GM19452 (cell line): ENCODE data around the gene MTO1.
A peak's percentile ranks its signal among the peaks of the same experiment; 100 is the strongest.
"Not testable (repeated sequence)": the region's sequence is repeated elsewhere in the genome, so short reads cannot be mapped to it uniquely, and the experiment has no call there.

Experiments used
- ATAC-seq: cut with Tn5 transposase; IDR thresholded peaks from one replicate; pipeline ENCODE4 v1.9.1; 2021; ENCODE audit not compliant: unreplicated experiment

Gene MTO1

GRCh38 chr6:73503027-73503772 lies 41.7 kb downstream of the MTO1 start:
- ATAC-seq = no peak

GRCh38 chr6:73504160-73504559 lies 42.6 kb downstream of the MTO1 start:
- ATAC-seq = no peak

GRCh38 chr6:73505142-73505541 lies 43.6 kb downstream of the MTO1 start:
- ATAC-seq = no peak

- not testable (repeated sequence) for ATAC-seq
These were observed 44.2 kb downstream of the MTO1 start for GRCh38 chr6:73505705-73506104.

GRCh38 chr6:73506246-73506645 lies 44.7 kb downstream of the MTO1 start:
- no peak for ATAC-seq

GRCh38 chr6:73508776-73509175 lies 47.2 kb downstream of the MTO1 start:
- no peak for ATAC-seq

- ATAC-seq = no peak
These were observed 48.3 kb downstream of the MTO1 start for GRCh38 chr6:73509851-73510250.

GRCh38 chr6:73511796-73512195 lies 50.3 kb downstream of the MTO1 start:
- ATAC-seq = no peak

GRCh38 chr6:73513496-73513854 lies 51.9 kb downstream of the MTO1 start:
- no peak for ATAC-seq

- no peak for ATAC-seq
These were observed 53.2 kb downstream of the MTO1 start for GRCh38 chr6:73514746-73515110.

- peak; percentile 35 for ATAC-seq
These were observed 53.7 kb downstream of the MTO1 start for GRCh38 chr6:73515204-73515655.

- no peak for ATAC-seq
These were observed 55.3 kb downstream of the MTO1 start for GRCh38 chr6:73516514-73517489.

GRCh38 chr6:73518100-73518981 lies 56.8 kb downstream of the MTO1 start:
- not testable (repeated sequence) for ATAC-seq

- ATAC-seq = not testable (repeated sequence)
These were observed 57.7 kb downstream of the MTO1 start for GRCh38 chr6:73518982-73519881.

GRCh38 chr6:73519926-73520687 lies 58.6 kb downstream of the MTO1 start:
- no peak for ATAC-seq

GRCh38 chr6:73520688-73521350 lies 59.3 kb downstream of the MTO1 start, which contains the start of gene EEF1A1:
TSS of gene EEF1A1 (minus strand) at chr6:73521032. CDS start at chr6:73520026, 1,006 bp downstream.
- ATAC-seq = peak; percentile 60

- ATAC-seq = peak; percentile 29
These were observed 59.9 kb downstream of the MTO1 start for GRCh38 chr6:73521351-73521985.
